SK-N-SH (cell line): ENCODE measurements around the gene PCBP3. TPM values are rescaled to one million over a fixed set of nuclear protein-coding genes. Genes with fewer than 3 reads are reported as not detected.

Source experiments
- CTCF ChIA-PET: fragments of 300-600, 350-600 bp; formaldehyde crosslinking; extraction: SDS; loops from one replicate; lab custom pipeline; 2021; lab: Yijun Ruan, JAX
- POLR2A ChIA-PET: fragments of 350-600 bp; sonication (Branson Sonifier 250); formaldehyde crosslinking; extraction: SDS; loops from one replicate; lab custom pipeline; 2020; ENCODE audit warnings: antibody characterized with exemption, inconsistent platforms; lab: Yijun Ruan, JAX
- DNase-seq: peaks from one replicate; pipeline ENCODE4 v3.0.0; 2012
- H2AFZ ChIP-seq: fragments of 200-600 bp; sonication (generic); 2 replicates; pipeline ENCODE4 v1.8.1; 2016; ENCODE audit warnings: antibody characterized with exemption, mild to moderate bottlenecking, low read depth
- H3F3A ChIP-seq: fragments of 200-600 bp; sonication (generic); replicated peaks from 2 replicates; pipeline ENCODE3; 2016; ENCODE audit warnings: antibody characterized with exemption, mild to moderate bottlenecking; ENCODE audit not compliant: insufficient read depth
- H3K27ac ChIP-seq, 2 experiments: fragments of 200-500 bp in 1 of 2; fragments of 200-600 bp in 1 of 2; sonication (Bioruptor generic) in 1 of 2; sonication (generic), shearing (Covaris generic) in 1 of 2; 2 replicates each; pipeline versions ENCODE4 v1.5.1 to v1.6.1; 2014 to 2016; ENCODE audit warnings: low read depth in 2 of 2, inconsistent platforms in 1 of 2, low read length in 1 of 2, mild to moderate bottlenecking in 1 of 2, mixed read lengths in 1 of 2
- H3K27me3 ChIP-seq: fragments of 200-600 bp; sonication (generic), shearing (Covaris generic); 2 replicates; pipeline ENCODE4 v1.6.1; 2016; ENCODE audit warnings: mixed run types; ENCODE audit not compliant: insufficient read depth
- H3K36me3 ChIP-seq, 2 experiments: fragments of 200-500 bp in 1 of 2; fragments of 200-600 bp in 1 of 2; sonication (Bioruptor generic) in 1 of 2; sonication (generic) in 1 of 2; replicated peaks in 1 of 2; 2 replicates each; pipeline versions ENCODE3 to v1.5.1; 2014 to 2016; ENCODE audit warnings: low read length in 1 of 2, mild to moderate bottlenecking in 1 of 2; ENCODE audit not compliant: insufficient read depth in 2 of 2, control insufficient read depth in 1 of 2
- H3K4me1 ChIP-seq, 2 experiments: fragments of 200-500 bp in 1 of 2; fragments of 200-600 bp in 1 of 2; sonication (Bioruptor generic) in 1 of 2; sonication (generic), shearing (Covaris generic) in 1 of 2; 2 replicates each; pipeline versions ENCODE4 v1.5.1 to v1.6.1; 2014 to 2016; ENCODE audit warnings: low read depth in 1 of 2, low read length in 1 of 2, mixed run types in 1 of 2; ENCODE audit not compliant: insufficient read depth in 2 of 2, control insufficient read depth in 1 of 2
- H3K4me2 ChIP-seq: fragments of 200-600 bp; sonication (generic), shearing (Covaris generic); 2 replicates; pipeline ENCODE4 v1.6.1; 2017; ENCODE audit warnings: mixed run types
- H3K4me3 ChIP-seq, 2 experiments: fragments of 200-500 bp in 1 of 2; fragments of 200-600 bp in 1 of 2; sonication (Bioruptor generic) in 1 of 2; sonication (generic), shearing (Covaris generic) in 1 of 2; 2 replicates each; pipeline versions ENCODE4 v1.5.1 to v1.8.1; 2014 to 2016; ENCODE audit warnings: low read depth in 2 of 2, inconsistent platforms in 1 of 2, low read length in 1 of 2, mild to moderate bottlenecking in 1 of 2, mixed read lengths in 1 of 2, moderate library complexity in 1 of 2
- H3K79me2 ChIP-seq: fragments of 200-600 bp; sonication (generic); 2 replicates; pipeline ENCODE4 v1.8.1; 2017; ENCODE audit warnings: mild to moderate bottlenecking; ENCODE audit not compliant: insufficient read depth
- H3K9ac ChIP-seq: fragments of 200-600 bp; sonication (generic); 2 replicates; pipeline ENCODE4 v1.6.1; 2017; ENCODE audit warnings: mixed run types
- H3K9me2 ChIP-seq: fragments of 200-600 bp; sonication (generic); 2 replicates; pipeline ENCODE4 v1.6.1; 2017; ENCODE audit warnings: mixed run types
- H3K9me3 ChIP-seq: fragments of 200-600 bp; sonication (generic); 2 replicates; pipeline ENCODE4 v1.6.1; 2017; ENCODE audit warnings: mixed run types, mild to moderate bottlenecking, moderate library complexity
- H4K20me1 ChIP-seq: fragments of 200-600 bp; sonication (generic); 2 replicates; pipeline ENCODE4 v1.6.1; 2017; ENCODE audit warnings: mild to moderate bottlenecking, mixed run types; ENCODE audit not compliant: insufficient read depth
- RCOR1 ChIP-seq: fragments of 150-350 bp; IDR thresholded peaks from 2 replicates; pipeline ENCODE4 v1.6.1; 2017; ENCODE audit warnings: antibody characterized with exemption, low read length
- RFX5 ChIP-seq: IDR thresholded peaks from 2 replicates; pipeline ENCODE4 v1.6.1; 2012; ENCODE audit warnings: mild to moderate bottlenecking, improper control_type of control experiment, low read length
- RXRA ChIP-seq: IDR thresholded peaks from 2 replicates; pipeline ENCODE4 v1.4.0; 2012; ENCODE audit warnings: low read depth, mild to moderate bottlenecking, borderline replicate concordance
- SIN3A ChIP-seq: IDR thresholded peaks from 2 replicates; pipeline ENCODE4 v1.6.1; 2012; ENCODE audit warnings: low read depth, mild to moderate bottlenecking, low read length, moderate library complexity, borderline replicate concordance
- WGBS: methylation state at CpG from one replicate; pipeline ENCODE4 v1.1.6; 2017; ENCODE audit warnings: low lambda C conversion rate; 5-methylcytosine and 5-hydroxymethylcytosine counted together
- polyA plus RNA-seq, 3 experiments: library from polyadenylated mRNA; depleted of rRNA; stranded (reverse); fragments of >200 nt; gene quantifications; 2 replicates each; pipeline ENCODE4 v1.2.3, GENCODE V29; 2012
- TF ChIP-seq, protein P1 (sequence below): IDR thresholded peaks from 2 replicates; pipeline ENCODE4 v1.4.0; 2012; ENCODE audit warnings: low read depth, borderline replicate concordance

Gene PCBP3
- polyA plus RNA-seq, 1 of the 3 experiments (the other 2 are of a cell fraction): 9.5 TPM

GRCh38 chr21:45737485-45738166 lies 94.1 kb downstream of the PCBP3 start:
- 83% methylated on average over 9 of the region's 12 CpGs for WGBS
- Histone ChIP-seq H3K9me2 (no peaks in the 10 kb centered on the region), H3K36me3 (peaks cover 0 to 3% of the 10 kb centered on the region in 2 experiments), H4K20me1 (no peaks in the 10 kb centered on the region), H3K4me1 (peaks cover 15 to 56% of the 10 kb centered on the region in 2 experiments; a peak in 3 of 4 replicates), H3K79me2 (peaks cover 7% of the 10 kb centered on the region; the same call in 1 of the 2 replicates), H3K9me3 (no peaks in the 10 kb centered on the region), H3K9ac (no peak overlapping the region), H3K4me3 (no peak overlapping the region), H3F3A (peaks cover 4% of the 10 kb centered on the region), H3K4me2 (no peak overlapping the region), H3K27ac (peak overlapping the region in 1 of 2 experiments; percentile 43; a peak in 1 of 4 replicates), H3K27me3 (no peaks in the 10 kb centered on the region), H2AFZ (no peak overlapping the region)
- TF ChIP-seq RFX5 (no peak), RXRA (no peak)
- ChIA-PET CTCF (interaction anchor here (0.9 to 2.2 kb wide), 2 partner anchors 12 to 83 kb away, joined by 4 to 5 read pairs; no protein-coding TSS in a partner anchor), POLR2A (interaction anchor here (0.9 kb wide), 1 partner anchor 11 kb away, joined by 4 read pairs; no protein-coding TSS in a partner anchor)
- no peak for DNase-seq

DNA sequence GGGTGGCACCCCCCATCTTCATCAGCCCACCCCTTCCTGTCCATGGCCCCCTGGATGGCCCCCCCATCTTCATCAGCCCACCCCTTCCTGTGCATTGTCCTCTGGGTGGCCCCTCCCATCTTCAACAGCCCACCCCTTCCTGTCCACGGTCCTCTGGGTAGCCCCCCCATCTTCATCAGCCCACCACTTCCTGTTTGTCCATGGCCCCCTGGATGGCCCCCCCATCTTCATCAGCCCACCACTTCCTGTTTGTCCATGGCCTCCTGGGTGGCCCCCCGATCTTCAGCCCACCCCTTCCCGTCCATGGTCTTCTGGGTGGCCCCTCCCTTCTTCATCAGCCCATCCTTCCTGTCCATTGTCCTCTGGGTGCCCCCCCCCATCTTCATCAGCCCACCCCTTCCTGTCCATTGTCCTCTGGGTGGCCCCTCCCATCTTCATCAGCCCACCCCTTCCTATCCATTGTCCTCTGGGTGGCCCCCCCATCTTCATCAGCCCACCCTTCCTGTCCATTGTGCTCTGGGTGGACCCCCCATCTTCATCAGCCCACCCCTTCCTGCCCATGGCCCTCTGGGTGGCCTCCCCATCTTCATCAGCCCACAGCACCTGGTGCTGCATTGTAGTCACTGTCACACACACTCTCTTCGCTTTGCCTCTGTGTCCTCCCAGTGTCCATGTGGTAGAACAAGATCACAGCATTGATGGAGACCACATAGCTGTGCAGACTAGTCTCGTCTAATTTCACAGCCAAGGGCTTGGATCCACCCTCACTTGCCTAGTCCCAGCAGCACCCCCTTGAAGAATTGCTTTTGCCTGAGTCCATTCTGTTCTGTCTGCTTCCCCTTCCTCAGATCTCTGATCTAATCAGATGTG lies 95.9 kb downstream of the PCBP3 start:
- peaks cover under 1% of the 10 kb centered on the region; the same call in 1 of the 2 replicates for H3K79me2 ChIP-seq
- H3K4me3 ChIP-seq: no peak overlapping the region
- no peak overlapping the region for H2AFZ ChIP-seq
- ChIA-PET CTCF (interaction anchor here (1.6 to 3.0 kb wide), 3 partner anchors 9 to 81 kb away, joined by 4 to 12 read pairs (median 5); no protein-coding TSS in a partner anchor), POLR2A (no interaction called here)
- no peak overlapping the region for H3K9ac ChIP-seq
- H3F3A ChIP-seq: peaks cover 8% of the 10 kb centered on the region
- no peaks in the 10 kb centered on the region for H3K9me2 ChIP-seq
- H3K4me2 ChIP-seq: no peak overlapping the region
- no peak overlapping the region; a peak in 1 of 4 replicates for H3K27ac ChIP-seq
- peaks cover 0 to 3% of the 10 kb centered on the region in 2 experiments for H3K36me3 ChIP-seq
- no peaks in the 10 kb centered on the region for H4K20me1 ChIP-seq
- H3K27me3 ChIP-seq: no peaks in the 10 kb centered on the region
- H3K4me1 ChIP-seq: peaks cover 15 to 54% of the 10 kb centered on the region in 2 experiments; a peak in 3 of 4 replicates
- 78% methylated on average over 5 of the region's 5 CpGs for WGBS
- H3K9me3 ChIP-seq: no peaks in the 10 kb centered on the region
- no peak for DNase-seq
- TF ChIP-seq RCOR1 (no peak), SIN3A (no peak)
- TF ChIP-seq, protein P1, sequence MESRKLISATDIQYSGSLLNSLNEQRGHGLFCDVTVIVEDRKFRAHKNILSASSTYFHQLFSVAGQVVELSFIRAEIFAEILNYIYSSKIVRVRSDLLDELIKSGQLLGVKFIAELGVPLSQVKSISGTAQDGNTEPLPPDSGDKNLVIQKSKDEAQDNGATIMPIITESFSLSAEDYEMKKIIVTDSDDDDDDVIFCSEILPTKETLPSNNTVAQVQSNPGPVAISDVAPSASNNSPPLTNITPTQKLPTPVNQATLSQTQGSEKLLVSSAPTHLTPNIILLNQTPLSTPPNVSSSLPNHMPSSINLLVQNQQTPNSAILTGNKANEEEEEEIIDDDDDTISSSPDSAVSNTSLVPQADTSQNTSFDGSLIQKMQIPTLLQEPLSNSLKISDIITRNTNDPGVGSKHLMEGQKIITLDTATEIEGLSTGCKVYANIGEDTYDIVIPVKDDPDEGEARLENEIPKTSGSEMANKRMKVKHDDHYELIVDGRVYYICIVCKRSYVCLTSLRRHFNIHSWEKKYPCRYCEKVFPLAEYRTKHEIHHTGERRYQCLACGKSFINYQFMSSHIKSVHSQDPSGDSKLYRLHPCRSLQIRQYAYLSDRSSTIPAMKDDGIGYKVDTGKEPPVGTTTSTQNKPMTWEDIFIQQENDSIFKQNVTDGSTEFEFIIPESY: no peak
- TF ChIP-seq, all 33 proteins: peak for 0
